HEK293 (cell line): Measurements from ENCODE around the gene ERBIN.

Source experiments
- CTCF ChIA-PET: fragments of 350-600 bp; formaldehyde crosslinking; extraction: SDS; loops from one replicate; lab custom pipeline; 2021; ENCODE audit warnings: antibody characterized with exemption; lab: Yijun Ruan, JAX
- POLR2A ChIA-PET: fragments of 300-600 bp; formaldehyde crosslinking; extraction: SDS; loops from one replicate; lab custom pipeline; 2020; ENCODE audit warnings: antibody characterized with exemption, inconsistent platforms; lab: Yijun Ruan, JAX
- H3K27ac ChIP-seq: fragments of 200-500 bp; sonication (Bioruptor generic); 2 replicates; pipeline ENCODE4 v1.5.1; 2014; ENCODE audit warnings: low read depth, low read length, control low read depth, inconsistent platforms; ENCODE audit errors: extremely low read depth
- H3K36me3 ChIP-seq, 2 experiments: fragments of 200-500 bp in 1 of 2; sonication (Bioruptor generic) in 1 of 2; 1 replicate in 1 of 2; 2 replicates in 1 of 2; pipeline ENCODE4 v1.5.1; 2014 to 2017; ENCODE audit warnings: inconsistent platforms in 2 of 2, low read length in 2 of 2; ENCODE audit not compliant: control insufficient read depth in 2 of 2, insufficient read depth in 1 of 2
- H3K4me1 ChIP-seq: fragments of 200-500 bp; sonication (Bioruptor generic); 2 replicates; pipeline ENCODE4 v1.5.1; 2014; ENCODE audit warnings: mild to moderate bottlenecking, low read length, inconsistent platforms; ENCODE audit not compliant: control insufficient read depth, insufficient read depth
- H3K4me3 ChIP-seq: 2 replicates; pipeline ENCODE4 v1.5.1; 2011; ENCODE audit warnings: low read depth, mild to moderate bottlenecking, control low read depth, low read length, moderate library complexity
- H3K9me3 ChIP-seq: fragments of 200-500 bp; sonication (Bioruptor generic); 2 replicates; pipeline ENCODE4 v1.5.1; 2014; ENCODE audit warnings: low read depth, low read length, inconsistent platforms; ENCODE audit not compliant: control insufficient read depth, insufficient read depth
- BCL11B ChIP-seq: fragments of 450-650 bp; formaldehyde crosslinking; IDR thresholded peaks from 2 replicates; pipeline ENCODE4 v1.5.1; 2016; ENCODE audit warnings: low read depth, missing biosample characterization, missing genetic modification characterization
- KLF16 ChIP-seq: fragments of 450-650 bp; formaldehyde crosslinking; IDR thresholded peaks from 2 replicates; pipeline ENCODE4 v1.5.1; 2017; ENCODE audit warnings: missing biosample characterization, missing genetic modification characterization
- PBX3 ChIP-seq: sonication (generic); formaldehyde crosslinking; IDR thresholded peaks from 2 replicates; pipeline ENCODE4 v1.8.1; 2022; ENCODE audit warnings: mild to moderate bottlenecking, moderate library complexity, missing genetic modification reagents
- SETDB1 ChIP-seq: IDR thresholded peaks from one replicate; pipeline ENCODE4 v1.6.1; 2017; ENCODE audit warnings: mild to moderate bottlenecking, low read length, moderate library complexity, mixed read lengths; ENCODE audit not compliant: insufficient read length
- ZFP69B ChIP-seq: fragments of 450-650 bp; formaldehyde crosslinking; IDR thresholded peaks from 2 replicates; pipeline ENCODE4 v1.5.1; 2016; ENCODE audit warnings: missing biosample characterization, missing genetic modification characterization
- ZNF133 ChIP-seq: fragments of 450-650 bp; formaldehyde crosslinking; IDR thresholded peaks from 2 replicates; pipeline ENCODE4 v1.5.1; 2016; ENCODE audit warnings: missing biosample characterization, missing genetic modification characterization
- ZNF501 ChIP-seq: fragments of 450-650 bp; formaldehyde crosslinking; IDR thresholded peaks from 2 replicates; pipeline ENCODE4 v1.5.1; 2016; ENCODE audit warnings: missing biosample characterization, missing genetic modification characterization
- ZNF558 ChIP-seq: fragments of 450-650 bp; formaldehyde crosslinking; IDR thresholded peaks from 2 replicates; pipeline ENCODE4 v1.5.1; 2016; ENCODE audit warnings: missing biosample characterization, missing genetic modification characterization
- ZNF747 ChIP-seq: fragments of 450-650 bp; formaldehyde crosslinking; IDR thresholded peaks from 2 replicates; pipeline ENCODE4 v1.5.1; 2016; ENCODE audit warnings: missing biosample characterization, missing genetic modification characterization
- ZNF777 ChIP-seq: fragments of 450-650 bp; formaldehyde crosslinking; IDR thresholded peaks from 2 replicates; pipeline ENCODE4 v1.5.1; 2017; ENCODE audit warnings: missing biosample characterization, missing genetic modification characterization, borderline replicate concordance
- ZNF791 ChIP-seq: fragments of 450-650 bp; formaldehyde crosslinking; IDR thresholded peaks from 2 replicates; pipeline ENCODE4 v1.5.1; 2016; ENCODE audit warnings: missing biosample characterization, missing genetic modification characterization
- TF ChIP-seq, protein P1 (sequence below): fragments of 450-650 bp; formaldehyde crosslinking; IDR thresholded peaks from 2 replicates; pipeline ENCODE4 v1.5.0; 2017; ENCODE audit warnings: missing biosample characterization, missing genetic modification characterization, borderline replicate concordance

ERBIN gene

GRCh38 chr5:66130493-66130892 lies 204.1 kb downstream of the ERBIN start:
- POLR2A ChIA-PET: no interaction called here
- CTCF ChIA-PET: interaction anchor here (0.9 to 1.2 kb wide), 2 partner anchors 175 to 388 kb away, joined by 3 to 6 read pairs; no protein-coding TSS in a partner anchor
- TF ChIP-seq SETDB1 (peak; percentile 68), ZNF501 (tag by site-specific recombination) (no peak), ZNF791 (tag by site-specific recombination) (peak; percentile 95), ZNF777 (tag by site-specific recombination) (no peak), ZNF747 (tag by site-specific recombination) (no peak), ZNF558 (tag by site-specific recombination) (no peak), ZFP69B (no peak), PBX3 (CRISPR knock-in tag) (no peak), BCL11B (tag by site-specific recombination) (no peak), ZNF133 (tag by site-specific recombination) (no peak), KLF16 (no peak)
- TF ChIP-seq, protein P1, sequence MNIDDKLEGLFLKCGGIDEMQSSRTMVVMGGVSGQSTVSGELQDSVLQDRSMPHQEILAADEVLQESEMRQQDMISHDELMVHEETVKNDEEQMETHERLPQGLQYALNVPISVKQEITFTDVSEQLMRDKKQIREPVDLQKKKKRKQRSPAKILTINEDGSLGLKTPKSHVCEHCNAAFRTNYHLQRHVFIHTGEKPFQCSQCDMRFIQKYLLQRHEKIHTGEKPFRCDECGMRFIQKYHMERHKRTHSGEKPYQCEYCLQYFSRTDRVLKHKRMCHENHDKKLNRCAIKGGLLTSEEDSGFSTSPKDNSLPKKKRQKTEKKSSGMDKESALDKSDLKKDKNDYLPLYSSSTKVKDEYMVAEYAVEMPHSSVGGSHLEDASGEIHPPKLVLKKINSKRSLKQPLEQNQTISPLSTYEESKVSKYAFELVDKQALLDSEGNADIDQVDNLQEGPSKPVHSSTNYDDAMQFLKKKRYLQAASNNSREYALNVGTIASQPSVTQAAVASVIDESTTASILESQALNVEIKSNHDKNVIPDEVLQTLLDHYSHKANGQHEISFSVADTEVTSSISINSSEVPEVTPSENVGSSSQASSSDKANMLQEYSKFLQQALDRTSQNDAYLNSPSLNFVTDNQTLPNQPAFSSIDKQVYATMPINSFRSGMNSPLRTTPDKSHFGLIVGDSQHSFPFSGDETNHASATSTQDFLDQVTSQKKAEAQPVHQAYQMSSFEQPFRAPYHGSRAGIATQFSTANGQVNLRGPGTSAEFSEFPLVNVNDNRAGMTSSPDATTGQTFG: no peak

More at GRCh38 chr5:66130493-66130892, 204.1 kb downstream of the ERBIN start:
- no peak overlapping the region for H3K27ac ChIP-seq
- H3K9me3 ChIP-seq: no peaks in the 10 kb centered on the region
- no peaks in the 10 kb centered on the region for H3K36me3 ChIP-seq
- H3K4me3 ChIP-seq: no peak overlapping the region
- no peaks in the 10 kb centered on the region for H3K4me1 ChIP-seq
